HG02610 (cell line): ENCODE data around the gene MYO7B.

Experiments used
- ATAC-seq: cut with Tn5 transposase; IDR thresholded peaks from one replicate; pipeline ENCODE4 v1.9.1; 2021; ENCODE audit warnings: mild to moderate bottlenecking, moderate library complexity; ENCODE audit not compliant: unreplicated experiment

MYO7B gene

DNA sequence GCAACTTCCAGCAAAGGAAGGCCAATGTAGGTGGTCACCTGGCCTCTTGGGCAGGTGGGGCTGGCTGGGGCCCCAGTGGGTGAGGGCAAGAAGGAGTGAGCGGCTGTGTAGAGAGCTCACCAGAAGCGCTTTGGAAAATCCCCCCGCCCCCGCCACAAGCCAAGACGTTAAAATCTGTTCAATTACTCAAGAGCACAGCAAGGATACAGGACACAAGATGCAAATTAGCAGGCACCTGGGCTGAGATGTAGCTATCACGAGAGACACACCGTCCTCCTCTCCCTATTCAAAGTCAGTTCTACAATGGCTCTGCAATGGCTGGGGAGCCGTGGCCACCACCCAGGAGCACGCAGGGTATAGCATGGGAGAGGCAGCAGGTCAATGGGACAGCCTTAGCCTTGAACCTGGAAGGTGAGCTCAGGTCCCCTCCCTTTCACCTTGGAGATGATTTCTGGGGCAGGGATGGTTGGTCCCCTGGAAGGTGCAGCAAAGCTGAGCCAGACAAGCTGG, 72.0 kb downstream of the MYO7B start:
- ATAC-seq = no peak

DNA sequence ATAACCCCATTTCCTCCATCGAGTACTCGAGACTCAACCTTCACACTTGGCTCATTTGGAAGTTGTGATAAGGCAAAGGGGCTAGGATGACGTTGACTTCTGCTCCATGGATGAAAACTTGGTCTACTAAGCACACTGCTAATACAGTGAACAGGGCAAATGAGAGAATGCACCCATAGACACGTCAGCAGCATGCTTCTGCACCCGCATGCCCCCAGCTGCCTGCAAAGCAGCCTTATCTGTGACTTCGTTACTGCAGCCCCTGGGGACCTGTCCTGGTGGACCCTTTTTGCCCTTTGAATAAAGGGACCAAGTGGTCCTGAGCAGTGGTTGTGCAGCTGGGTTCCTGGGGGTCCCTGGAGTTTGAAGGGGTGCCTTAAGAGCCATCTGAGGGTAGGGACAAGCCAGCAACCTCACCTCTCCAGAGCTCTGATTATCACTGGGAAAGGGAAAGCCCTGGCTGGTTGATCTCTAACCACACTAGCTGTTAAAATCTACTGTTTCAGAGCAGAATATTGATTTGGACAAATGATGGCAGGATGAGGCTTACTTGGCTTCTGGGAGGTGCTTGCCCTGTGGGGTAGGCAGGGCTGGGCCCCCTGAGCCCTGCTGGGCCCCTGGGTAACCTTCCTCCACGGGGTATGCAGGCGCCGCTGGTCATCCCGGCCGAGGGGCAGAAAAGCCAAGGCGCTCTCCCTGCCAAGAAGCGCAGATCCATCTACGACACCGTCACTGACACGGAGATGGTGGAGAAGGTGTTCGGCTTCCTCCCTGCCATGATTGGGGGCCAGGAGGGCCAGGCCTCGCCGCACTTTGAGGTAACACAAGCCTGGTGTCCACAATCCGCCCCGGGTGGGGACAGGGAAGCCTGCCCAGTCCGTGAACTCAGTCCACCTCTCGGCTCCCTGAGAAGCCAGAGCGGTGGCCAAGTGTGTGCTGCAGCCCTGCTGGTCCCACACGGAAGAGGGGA, 72.9 kb downstream of the MYO7B start:
- no peak for ATAC-seq

DNA sequence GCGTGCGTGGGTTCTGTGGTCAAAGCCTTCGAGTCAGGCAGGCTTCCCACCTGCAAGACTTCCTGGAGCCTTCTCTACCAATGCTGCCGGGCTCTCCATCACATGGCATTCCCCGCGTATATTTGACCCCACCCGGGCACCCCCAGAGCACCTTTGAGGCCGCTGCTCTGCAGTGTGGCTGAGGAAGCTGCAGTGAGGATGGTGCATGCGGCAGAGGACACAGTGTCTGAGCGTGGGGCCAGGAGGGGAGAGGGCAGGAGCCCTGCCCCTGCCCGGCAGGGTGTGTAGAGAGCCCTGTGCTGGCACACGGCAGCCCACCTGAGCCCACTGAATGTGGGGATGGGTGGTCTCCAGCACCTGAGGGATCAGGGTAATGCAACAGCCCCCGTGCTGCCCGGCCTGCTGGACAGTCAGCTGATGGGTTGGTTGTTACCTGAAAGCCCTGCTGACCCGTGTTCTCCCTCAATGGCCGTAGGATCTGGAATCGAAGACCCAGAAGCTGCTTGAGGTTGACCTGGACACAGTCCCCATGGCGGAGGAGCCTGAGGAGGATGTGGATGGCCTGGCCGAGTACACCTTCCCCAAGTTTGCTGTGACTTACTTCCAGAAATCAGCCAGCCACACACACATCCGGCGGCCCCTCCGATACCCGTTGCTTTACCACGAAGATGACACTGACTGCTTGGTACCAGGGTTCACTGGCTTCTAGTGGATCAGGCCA, 73.7 kb downstream of the MYO7B start:
- no peak for ATAC-seq

DNA sequence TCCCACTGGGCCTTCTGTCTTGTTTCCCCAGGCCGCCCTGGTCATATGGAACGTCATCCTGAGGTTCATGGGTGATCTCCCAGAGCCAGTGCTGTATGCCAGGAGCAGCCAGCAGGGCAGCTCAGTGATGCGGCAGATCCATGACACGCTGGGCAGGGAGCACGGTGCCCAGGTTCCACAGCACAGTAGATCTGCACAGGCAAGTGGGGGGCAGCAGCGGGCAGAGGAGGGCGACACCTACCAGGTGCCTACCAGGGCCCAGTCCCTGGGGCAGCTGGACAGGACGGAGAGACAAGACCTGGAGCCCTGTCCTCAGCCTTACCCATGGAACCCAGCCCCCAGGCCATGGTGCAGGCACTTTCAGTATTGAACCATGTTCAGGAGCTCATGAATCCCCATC, 74.3 kb downstream of the MYO7B start:
- no peak for ATAC-seq

DNA sequence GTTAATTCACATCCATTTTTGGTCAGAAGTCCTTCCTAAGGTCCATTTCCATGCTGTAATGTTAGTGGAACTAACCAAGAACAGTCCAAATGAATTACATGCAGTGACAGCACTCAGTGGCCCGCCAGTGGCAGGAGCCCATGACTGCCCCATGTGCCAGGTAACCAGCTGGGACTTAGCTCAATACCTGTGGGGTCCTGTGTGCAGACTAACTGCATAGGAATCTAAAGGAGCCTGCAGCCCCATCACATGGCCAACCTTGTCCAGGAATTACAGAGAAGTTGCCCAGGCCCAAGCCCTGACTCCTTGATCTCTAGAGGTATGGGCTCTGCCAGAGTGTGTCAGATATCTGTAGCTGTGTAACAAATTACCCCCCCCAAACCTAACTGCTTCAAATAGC, 75.1 kb downstream of the MYO7B start:
- no peak for ATAC-seq

DNA sequence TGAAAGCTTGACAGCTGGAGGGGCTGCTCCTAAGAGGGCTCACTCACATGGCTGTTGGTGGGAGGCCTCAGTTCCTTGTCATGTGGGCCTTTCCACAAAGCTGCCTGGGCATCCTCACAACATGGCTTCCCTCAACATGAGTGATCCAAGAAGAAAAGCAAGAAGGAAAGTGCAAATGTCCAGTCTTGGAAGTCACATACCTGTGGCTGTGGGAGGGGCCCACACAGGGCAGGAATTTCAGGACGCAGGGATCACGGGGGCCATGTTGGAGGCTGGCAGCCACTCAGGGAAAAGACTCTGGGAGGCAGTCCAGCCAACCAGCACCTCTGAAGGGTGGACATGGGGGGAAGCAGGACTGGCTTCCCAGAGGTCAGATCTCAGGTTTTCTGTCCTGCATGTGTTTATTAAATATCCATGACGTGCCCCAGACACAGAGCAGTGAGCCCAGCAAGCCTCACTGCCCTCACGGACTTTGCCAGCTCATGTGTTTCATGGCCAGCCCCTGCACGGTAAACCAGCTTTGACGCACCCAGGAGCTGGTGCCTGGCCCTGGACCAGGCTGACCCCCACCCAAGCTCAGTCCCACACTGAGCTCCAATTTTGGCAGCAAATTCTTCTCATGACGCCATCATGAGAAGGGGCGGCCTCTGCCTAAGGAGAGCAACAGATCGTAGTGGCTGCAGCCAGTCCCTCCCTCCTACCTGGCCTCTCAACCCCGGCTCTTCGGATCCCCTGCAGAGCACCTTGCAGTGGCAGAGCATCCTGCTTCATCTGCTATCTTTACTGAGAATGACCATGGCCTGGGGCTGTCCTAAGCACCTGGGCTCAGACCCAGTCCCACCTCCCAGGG, 75.8 kb downstream of the MYO7B start:
- no peak for ATAC-seq

DNA sequence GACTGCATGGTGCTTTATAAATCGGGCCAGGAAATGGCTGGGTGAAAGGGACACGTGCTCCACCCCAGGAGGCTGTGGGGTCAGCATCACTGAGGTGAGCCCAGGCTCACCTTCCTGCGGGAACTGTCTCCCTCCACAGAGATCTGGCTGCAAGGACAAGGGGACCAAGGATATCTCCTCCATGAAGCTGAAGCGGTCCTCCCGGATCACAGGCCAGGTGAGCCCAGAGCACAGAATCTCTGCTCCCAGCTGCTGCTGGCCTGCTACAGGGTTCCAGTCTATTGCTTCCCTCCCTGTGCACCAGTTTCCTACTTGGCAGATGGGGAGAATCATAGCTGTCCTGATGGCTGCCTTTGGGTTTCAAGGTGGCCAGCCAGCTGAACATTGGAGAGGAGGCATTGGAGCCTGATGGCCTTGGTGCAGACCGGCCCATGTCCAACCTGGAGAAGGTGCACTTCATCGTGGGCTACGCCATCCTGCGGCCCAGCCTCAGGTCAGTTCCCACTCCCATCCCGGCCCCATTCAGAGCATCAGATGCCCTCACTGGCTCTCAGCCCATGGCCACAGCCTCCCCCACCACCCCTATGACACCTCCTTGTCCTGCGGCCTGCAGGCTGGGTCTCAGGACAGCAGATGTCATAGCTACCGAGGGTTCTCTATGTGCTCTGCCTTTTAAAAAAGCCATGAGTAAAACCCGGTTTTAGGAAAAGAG, 76.8 kb downstream of the MYO7B start:
- ATAC-seq = no peak

- ATAC-seq = no peak
These were observed 78.8 kb downstream of the MYO7B start for GRCh38 chr2:127614246-127614645.

GRCh38 chr2:127614731-127615130, 79.2 kb downstream of the MYO7B start:
- ATAC-seq = no peak

- ATAC-seq = no peak
These were observed 80.2 kb downstream of the MYO7B start for GRCh38 chr2:127615511-127616166.

- ATAC-seq = no peak
These were observed 83.2 kb downstream of the MYO7B start for GRCh38 chr2:127618551-127619202.

DNA sequence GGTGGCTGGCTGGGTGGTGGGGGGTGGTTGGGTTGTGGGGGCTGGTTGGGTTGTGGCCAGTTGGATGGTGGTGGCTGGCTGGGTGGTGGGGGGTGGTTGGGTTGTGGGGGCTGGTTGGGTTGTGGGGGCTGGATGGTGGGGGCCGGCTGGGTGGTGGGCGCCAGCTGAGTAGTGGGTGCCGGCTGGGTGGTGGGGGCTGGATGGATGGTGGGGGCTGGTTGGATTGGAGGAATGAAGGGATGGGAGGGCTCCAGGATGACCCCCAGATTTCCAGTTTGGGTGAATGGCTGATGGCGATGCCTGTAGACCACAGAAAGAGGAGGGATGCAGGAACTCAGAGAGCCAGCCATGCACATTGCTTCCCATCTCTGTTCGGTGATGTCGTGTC, 83.7 kb downstream of the MYO7B start:
- no peak for ATAC-seq

- no peak for ATAC-seq
These were observed 84.6 kb downstream of the MYO7B start for GRCh38 chr2:127619877-127620705.

- no peak for ATAC-seq
These were observed 85.4 kb downstream of the MYO7B start for GRCh38 chr2:127620866-127621265.

GRCh38 chr2:127621981-127622431, 86.5 kb downstream of the MYO7B start:
- no peak for ATAC-seq

- no peak for ATAC-seq
These were observed 87.3 kb downstream of the MYO7B start for GRCh38 chr2:127622561-127623387.
